Osteoblast (primary cell): ENCODE results near the gene ALOXE3. TPM values are rescaled to one million over a fixed set of nuclear protein-coding genes. Genes with fewer than 3 reads are reported as not detected.

Source experiments
- DNase-seq: peaks from one replicate; pipeline ENCODE4 v3.0.0; 2011; ENCODE audit warnings: low spot score, mixed read lengths; ENCODE audit not compliant: insufficient read length; ENCODE audit errors: missing footprints
- H2AFZ ChIP-seq: 2 replicates; pipeline ENCODE4 v1.6.0; 2011; ENCODE audit warnings: mild to moderate bottlenecking, low read length
- H3K27ac ChIP-seq: 2 replicates; pipeline ENCODE4 v1.5.1; 2011; ENCODE audit warnings: mild to moderate bottlenecking, low read depth, low read length, moderate library complexity
- H3K27me3 ChIP-seq: 2 replicates; pipeline ENCODE4 v1.6.0; 2012; ENCODE audit warnings: mild to moderate bottlenecking, control low read depth, inconsistent platforms, low read length, moderate library complexity; ENCODE audit not compliant: insufficient read depth
- H3K36me3 ChIP-seq: 2 replicates; pipeline ENCODE4 v1.5.1; 2011; ENCODE audit warnings: mild to moderate bottlenecking, low read length, control low read depth, moderate library complexity; ENCODE audit not compliant: insufficient read depth
- H3K4me1 ChIP-seq: 2 replicates; pipeline ENCODE4 v1.5.1; 2011; ENCODE audit warnings: mild to moderate bottlenecking, low read length, control low read depth, moderate library complexity; ENCODE audit not compliant: insufficient read depth
- H3K4me2 ChIP-seq: 2 replicates; pipeline ENCODE4 v1.6.0; 2011; ENCODE audit warnings: mild to moderate bottlenecking, low read length; ENCODE audit not compliant: insufficient read depth
- H3K4me3 ChIP-seq: fragments of 200-600 bp; sonication (generic); 3 replicates; pipeline ENCODE4 v1.5.1; 2012; ENCODE audit warnings: mild to moderate bottlenecking, low read length, inconsistent platforms; ENCODE audit not compliant: insufficient read depth
- H3K79me2 ChIP-seq: 2 replicates; pipeline ENCODE4 v1.6.0; 2012; ENCODE audit warnings: mild to moderate bottlenecking, low read length, control low read depth, inconsistent platforms; ENCODE audit not compliant: insufficient read depth
- H3K9me3 ChIP-seq: 2 replicates; pipeline ENCODE4 v1.5.1; 2011; ENCODE audit warnings: low read depth, low read length, control low read depth
- H4K20me1 ChIP-seq: 2 replicates; pipeline ENCODE4 v1.6.0; 2012; ENCODE audit warnings: mild to moderate bottlenecking, low read length, control low read depth; ENCODE audit not compliant: insufficient read depth
- CTCF ChIP-seq: IDR thresholded peaks from 2 replicates; pipeline ENCODE4 v1.5.1; 2011; ENCODE audit warnings: mild to moderate bottlenecking, low read depth, low read length, moderate library complexity; ENCODE audit errors: extremely low read depth
- total RNA-seq: library from RNA; depleted of rRNA; stranded (reverse); fragments of >200 nt; gene quantifications from 2 replicates; pipeline ENCODE4 v1.2.3, GENCODE V29; 2012

The ALOXE3 gene
- total RNA-seq, 1 donor = not detected

GRCh38 chr17:8125154-8125946 is 7.0 kb upstream of the ALOXE3 start:
- H3K9me3 ChIP-seq = no peaks in the 10 kb centered on the region
- no peaks in the 10 kb centered on the region for H3K36me3 ChIP-seq
- peak overlapping the region; percentile 96 for H3K4me2 ChIP-seq
- H3K4me3 ChIP-seq = peak overlapping the region; percentile 72
- DNase-seq = peak; percentile 96
- H3K4me1 ChIP-seq = peaks cover 41% of the 10 kb centered on the region
- H2AFZ ChIP-seq = no peak overlapping the region
- H4K20me1 ChIP-seq = peaks cover 4% of the 10 kb centered on the region
- no peak overlapping the region for H3K27ac ChIP-seq
- no peaks in the 10 kb centered on the region for H3K79me2 ChIP-seq
- H3K27me3 ChIP-seq = peaks cover 17% of the 10 kb centered on the region
- TF ChIP-seq CTCF = no peak

DNA sequence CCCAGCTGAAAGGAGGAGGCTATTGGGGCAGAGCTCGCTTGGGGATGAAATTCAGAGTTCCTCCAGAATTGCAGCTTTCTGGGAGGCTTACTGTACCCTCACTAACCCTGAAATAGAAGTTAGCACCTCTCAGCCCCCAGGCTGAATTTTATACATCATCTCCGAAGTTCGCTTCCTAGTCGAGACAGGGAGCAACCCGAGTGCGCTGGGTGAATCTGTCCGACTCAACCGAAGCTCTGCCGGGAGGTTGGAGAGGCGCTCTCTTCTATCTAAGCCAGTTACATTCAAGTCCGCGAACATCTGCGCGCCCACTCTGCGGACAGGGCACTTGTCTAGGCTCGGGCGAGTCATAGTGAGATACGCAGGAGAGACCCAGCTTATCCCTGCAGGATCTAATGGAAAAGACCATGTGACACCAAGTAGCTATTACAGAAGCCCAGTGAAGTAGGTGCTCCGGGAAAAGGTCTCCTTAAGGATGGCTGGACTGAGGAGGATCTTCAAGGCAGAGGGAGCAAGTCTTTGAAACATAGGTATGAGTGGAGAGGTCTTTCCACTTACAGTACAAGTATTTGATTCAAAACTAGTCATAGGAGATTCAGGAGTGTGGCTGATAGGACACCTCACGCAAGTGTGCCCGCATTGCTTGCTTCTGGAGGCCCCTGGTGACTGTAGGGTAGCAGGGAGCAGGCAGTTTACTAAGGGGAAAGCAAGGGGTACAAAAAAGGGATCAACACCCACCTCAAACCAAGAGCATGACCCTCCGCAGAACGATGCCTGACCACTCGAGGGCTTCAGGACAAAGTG is 6.2 kb upstream of the ALOXE3 start:
- no peak overlapping the region for H3K27ac ChIP-seq
- H3K27me3 ChIP-seq = peaks cover 17% of the 10 kb centered on the region
- H3K36me3 ChIP-seq = no peaks in the 10 kb centered on the region
- peak; percentile 65 for DNase-seq
- H3K79me2 ChIP-seq = no peaks in the 10 kb centered on the region
- peaks cover 7% of the 10 kb centered on the region for H4K20me1 ChIP-seq
- peak overlapping the region; percentile 84 for H2AFZ ChIP-seq
- no peaks in the 10 kb centered on the region for H3K9me3 ChIP-seq
- TF ChIP-seq CTCF = no peak
- H3K4me2 ChIP-seq = peak overlapping the region; percentile 96
- H3K4me1 ChIP-seq = peaks cover 41% of the 10 kb centered on the region
- H3K4me3 ChIP-seq = peak overlapping the region; percentile 72

DNA sequence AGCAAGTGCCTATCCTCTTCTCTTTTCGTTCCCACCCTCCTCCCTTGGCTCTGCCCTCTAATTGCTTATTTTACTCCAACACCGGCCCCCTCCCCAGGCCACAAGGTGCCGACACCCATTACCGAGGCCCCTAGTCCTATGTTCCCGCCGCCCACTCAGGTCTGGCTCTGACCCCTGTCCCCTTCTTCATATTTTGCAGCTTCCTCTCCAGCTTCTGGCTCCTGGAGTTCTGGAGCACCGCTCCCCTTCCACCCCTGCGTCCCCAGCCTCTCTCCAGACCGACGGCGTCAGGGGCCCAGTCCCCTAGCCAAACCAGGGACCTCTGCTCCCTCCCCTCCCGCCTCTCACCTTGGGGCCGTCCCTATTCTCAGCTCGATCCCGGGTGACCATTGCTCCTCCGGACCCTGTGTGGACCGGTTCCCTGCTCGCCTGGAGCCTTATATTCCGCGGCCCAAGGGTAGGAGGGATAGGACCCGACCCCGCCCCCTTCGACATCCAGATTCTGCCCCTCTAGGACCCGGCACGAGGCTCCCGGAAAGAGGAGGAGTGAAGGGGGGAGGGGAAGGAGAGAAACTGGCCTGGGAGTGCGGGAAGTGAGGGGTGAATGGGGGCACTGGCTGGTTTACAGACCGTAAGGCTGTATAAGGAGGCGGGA is 5.5 kb upstream of the ALOXE3 start, which contains the start of gene HES7:
Gene HES7 (minus strand): TSS at position 412 of the 655 bp plus-strand sequence. CDS start 22 bp downstream, at position 390.
- Histone ChIP-seq H4K20me1 (peaks cover 7% of the 10 kb centered on the region), H3K4me3 (peak within 1 kb of the TSS; percentile 72), H3K27me3 (peaks cover 17% of the 10 kb centered on the region), H2AFZ (peak within 1 kb of the TSS; percentile 84), H3K9me3 (no peaks in the 10 kb centered on the region), H3K4me1 (peaks cover 41% of the 10 kb centered on the region), H3K4me2 (peak within 1 kb of the TSS; percentile 96), H3K36me3 (no peaks in the 10 kb centered on the region), H3K27ac (no peak within 1 kb of the TSS), H3K79me2 (no peaks in the 10 kb centered on the region)
- peak; percentile 91 for DNase-seq
- TF ChIP-seq CTCF = no peak
